A549 (cell line): Measurements from ENCODE around the gene ITGA5. TPM values are rescaled to one million over a fixed set of nuclear protein-coding genes. Genes with fewer than 3 reads are reported as not detected.
A peak's percentile ranks its signal among the peaks of the same experiment; 100 is the strongest.

ENCODE experiments used
- ATAC-seq, 2 experiments: fragments of 200-7000 bp in 1 of 2; fragments of >200 bp in 1 of 2; cut with Nextera tagmentation in 1 of 2; cut with Tn5 transposase in 1 of 2; 3 replicates each; pipeline versions ENCODE4 v1.8.0 to v1.9.1; 2018 to 2020; ENCODE audit warnings: mild to moderate bottlenecking in 1 of 2, moderate library complexity in 1 of 2
- CTCF ChIA-PET: fragments of 300-600 bp; sonication (Branson Sonifier 250); formaldehyde crosslinking; extraction: SDS; loops from one replicate; lab custom pipeline; 2021; ENCODE audit warnings: antibody characterized with exemption, inconsistent platforms; lab: Yijun Ruan, JAX
- POLR2A ChIA-PET: fragments of 350-600 bp; formaldehyde crosslinking; extraction: SDS; loops from one replicate; lab custom pipeline; 2021; ENCODE audit warnings: antibody characterized with exemption, inconsistent platforms; lab: Yijun Ruan, JAX
- DNase-seq, 2 experiments: peaks; one replicate each; pipeline versions ENCODE4 v3.0.0 to v3.0.0-alpha.2; 2011 to 2016; ENCODE audit warnings: low read depth in 1 of 2, low spot score in 1 of 2
- FAIRE-seq: peaks from 2 replicates; lab custom pipeline; 2011; peaks lifted over from hg19 to GRCh38; lab: Jason Lieb, UNC
- H3K27ac ChIP-seq, 2 experiments: fragments of >200 bp; sonication (Bioruptor Twin); formaldehyde crosslinking; 3 replicates each; pipeline ENCODE4 v1.5.1; 2016 to 2017
- H3K4me1 ChIP-seq: fragments of >200 bp; sonication (Bioruptor Twin); formaldehyde crosslinking; 3 replicates; pipeline ENCODE4 v1.6.1; 2016
- H3K4me2 ChIP-seq: fragments of >200 bp; sonication (Bioruptor Twin); formaldehyde crosslinking; 3 replicates; pipeline ENCODE4 v1.6.1; 2016
- H3K4me3 ChIP-seq: fragments of >200 bp; sonication (Bioruptor Twin); formaldehyde crosslinking; 3 replicates; pipeline ENCODE4 v1.5.1; 2016
- H3K9me3 ChIP-seq: fragments of >200 bp; sonication (Bioruptor Twin); formaldehyde crosslinking; 3 replicates; pipeline ENCODE4 v1.6.1; 2016
- BCL3 ChIP-seq: fragments of >200 bp; sonication (Bioruptor Twin); formaldehyde crosslinking; IDR thresholded peaks from 3 replicates; pipeline ENCODE4 v1.6.1; 2016
- CBX2 ChIP-seq: fragments of 200-600 bp; sonication (generic); IDR thresholded peaks from 2 replicates; pipeline ENCODE4 v1.6.1; 2016; ENCODE audit warnings: low read depth, mild to moderate bottlenecking, borderline replicate concordance
- CBX8 ChIP-seq: fragments of 200-600 bp; sonication (generic); IDR thresholded peaks from 2 replicates; pipeline ENCODE4 v1.6.1; 2016
- CHD4 ChIP-seq: fragments of 200-600 bp; sonication (generic); IDR thresholded peaks from 2 replicates; pipeline ENCODE4 v1.6.1; 2016; ENCODE audit warnings: antibody characterized with exemption, mild to moderate bottlenecking, borderline replicate concordance
- EHF ChIP-seq: fragments of 250-450 bp; sonication (Bioruptor Pico); IDR thresholded peaks from 2 replicates; pipeline ENCODE4 v1.5.0; 2020; ENCODE audit warnings: mild to moderate bottlenecking
- EHMT2 ChIP-seq: fragments of 200-600 bp; sonication (generic); IDR thresholded peaks from 2 replicates; pipeline ENCODE4 v1.6.1; 2016; ENCODE audit warnings: antibody characterized with exemption, low read depth, mild to moderate bottlenecking, moderate library complexity
- ELK1 ChIP-seq: fragments of 150-350 bp; IDR thresholded peaks from 2 replicates; pipeline ENCODE4 v1.6.1; 2014; ENCODE audit warnings: low read depth, mild to moderate bottlenecking, low read length
- ESRRA ChIP-seq: fragments of 150-350 bp; IDR thresholded peaks from 2 replicates; pipeline ENCODE4 v1.6.1; 2014; ENCODE audit warnings: mild to moderate bottlenecking, low read length, borderline replicate concordance
- FOSL2 ChIP-seq, 2 experiments: fragments of 450-650 bp in 1 of 2; fragments of >200 bp in 1 of 2; sonication (Bioruptor Twin) in 1 of 2; formaldehyde crosslinking; IDR thresholded peaks; 2 replicates each; pipeline versions ENCODE4 v1.5.0 to v1.6.1; 2016 to 2020; ENCODE audit warnings: mild to moderate bottlenecking in 1 of 2, moderate library complexity in 1 of 2
- GATA3 ChIP-seq: IDR thresholded peaks from 2 replicates; pipeline ENCODE4 v1.6.1; 2012; ENCODE audit warnings: borderline replicate concordance
- HDAC2 ChIP-seq: fragments of 200-600 bp; sonication (generic); IDR thresholded peaks from 2 replicates; pipeline ENCODE4 v1.6.1; 2016
- HEYL ChIP-seq: fragments of 250-450 bp; sonication (Bioruptor Pico); IDR thresholded peaks from 2 replicates; pipeline ENCODE4 v1.8.0; 2021; ENCODE audit warnings: mild to moderate bottlenecking, moderate library complexity
- JUN ChIP-seq, 2 experiments: fragments of >200 bp; sonication (Bioruptor Twin); formaldehyde crosslinking; IDR thresholded peaks; 2 replicates in 1 of 2; 3 replicates in 1 of 2; pipeline ENCODE4 v1.6.1; 2016 to 2017
- JUNB ChIP-seq: fragments of >200 bp; sonication (Bioruptor Twin); formaldehyde crosslinking; IDR thresholded peaks from 2 replicates; pipeline ENCODE4 v1.6.1; 2016
- KDM1A ChIP-seq: fragments of 200-600 bp; sonication (generic); IDR thresholded peaks from 2 replicates; pipeline ENCODE4 v1.6.1; 2016; ENCODE audit warnings: low read depth, mild to moderate bottlenecking
- MAX ChIP-seq: IDR thresholded peaks from 2 replicates; pipeline ENCODE4 v1.6.1; 2012
- MAZ ChIP-seq: fragments of 150-350 bp; IDR thresholded peaks from 2 replicates; pipeline ENCODE4 v1.6.1; 2014; ENCODE audit warnings: antibody characterized with exemption, low read depth, low read length, borderline replicate concordance
- PBX3 ChIP-seq: IDR thresholded peaks from 2 replicates; pipeline ENCODE4 v1.6.1; 2012
- PHF8 ChIP-seq: fragments of 200-600 bp; sonication (generic); IDR thresholded peaks from 2 replicates; pipeline ENCODE4 v1.6.1; 2016; ENCODE audit warnings: low read depth, mild to moderate bottlenecking, antibody characterized with exemption, moderate library complexity, borderline replicate concordance
- POLR2A ChIP-seq: IDR thresholded peaks from 2 replicates; pipeline ENCODE4 v1.6.1; 2012; ENCODE audit warnings: mild to moderate bottlenecking, low read length
- POLR2AphosphoS2 ChIP-seq: conservative IDR thresholded peaks from 2 replicates; pipeline ENCODE4 v1.6.1; 2012; ENCODE audit warnings: low read length, improper control_type of control experiment, inconsistent platforms
- RARB ChIP-seq: fragments of 250-450 bp; sonication (Bioruptor Pico); IDR thresholded peaks from 2 replicates; pipeline ENCODE4 v1.8.0; 2021; ENCODE audit warnings: mild to moderate bottlenecking, moderate library complexity
- RCOR1 ChIP-seq: fragments of 150-350 bp; IDR thresholded peaks from 2 replicates; pipeline ENCODE4 v1.6.1; 2014; ENCODE audit warnings: antibody characterized with exemption, low read length, low read depth
- RFX5 ChIP-seq: fragments of 450-650 bp; IDR thresholded peaks from 2 replicates; pipeline ENCODE4 v1.7.1; 2014; ENCODE audit warnings: antibody characterized with exemption, mild to moderate bottlenecking, moderate library complexity
- SMC3 ChIP-seq: fragments of >200 bp; sonication (Bioruptor Twin); formaldehyde crosslinking; IDR thresholded peaks from 3 replicates; pipeline ENCODE4 v1.6.1; 2018; ENCODE audit warnings: inconsistent platforms
- TFCP2L1 ChIP-seq: fragments of 250-450 bp; sonication (Bioruptor Pico); IDR thresholded peaks from 2 replicates; pipeline ENCODE4 v1.5.0; 2021; ENCODE audit warnings: mild to moderate bottlenecking
- TP53 ChIP-seq: fragments of 250-450 bp; sonication (Bioruptor Pico); IDR thresholded peaks from 2 replicates; pipeline ENCODE4 v1.5.0; 2021; ENCODE audit warnings: mild to moderate bottlenecking, moderate library complexity
- ZFP36 ChIP-seq: fragments of 450-650 bp; IDR thresholded peaks from 2 replicates; pipeline ENCODE4 v1.6.1; 2014; ENCODE audit warnings: borderline replicate concordance; ENCODE audit not compliant: partially characterized antibody
- WGBS: methylation state at CpG from one replicate; pipeline ENCODE4 v1.1.6; 2017; ENCODE audit errors: missing lambda C conversion rate; 5-methylcytosine and 5-hydroxymethylcytosine counted together
- polyA plus RNA-seq, 4 experiments: library from polyadenylated mRNA; depleted of rRNA in 3 of 4; stranded (reverse); fragments of >200 nt; fragmentation: RNase III in 1 of 4; extraction: RNeasy Plus Mini Kit Qiagen cat#74134 plus additional on column Dnase treatment in 1 of 4; gene quantifications; 2 replicates in 3 of 4; 3 replicates in 1 of 4; pipeline ENCODE4 v1.2.3, GENCODE V29; 2011 to 2017
- TF ChIP-seq, protein P1 (sequence below): IDR thresholded peaks from 2 replicates; pipeline ENCODE4 v1.6.1; 2012; ENCODE audit warnings: low read depth, borderline replicate concordance
- TF ChIP-seq, protein P2 (sequence below): fragments of 450-650 bp; IDR thresholded peaks from 2 replicates; pipeline ENCODE4 v1.6.1; 2014; ENCODE audit warnings: antibody characterized with exemption

The ITGA5 gene
- polyA plus RNA-seq, 2 of the 4 experiments (the other 2 are of a cell fraction) = 27.2 to 31.7 TPM

GRCh38 chr12:54359762-54360351, 59.2 kb downstream of the ITGA5 start:
- Histone ChIP-seq H3K4me3 (peak overlapping the region; percentile 54), H3K4me1 (peaks cover 28% of the 10 kb centered on the region), H3K9me3 (no peaks in the 10 kb centered on the region), H3K27ac (peak overlapping the region; percentile 81 to 91), H3K4me2 (peak overlapping the region; percentile 89)
- TF ChIP-seq TFCP2L1 (CRISPR knock-in tag) (no peak), PHF8 (no peak), KDM1A (peak; percentile 99), ELK1 (no peak), CBX8 (no peak), POLR2A (no peak), HDAC2 (peak; percentile 93; the same call in 1 of the 2 replicates), GATA3 (no peak), CBX2 (no peak), ESRRA (no peak), MAZ (no peak), CHD4 (peak; percentile 88)
- TF ChIP-seq, protein P1, sequence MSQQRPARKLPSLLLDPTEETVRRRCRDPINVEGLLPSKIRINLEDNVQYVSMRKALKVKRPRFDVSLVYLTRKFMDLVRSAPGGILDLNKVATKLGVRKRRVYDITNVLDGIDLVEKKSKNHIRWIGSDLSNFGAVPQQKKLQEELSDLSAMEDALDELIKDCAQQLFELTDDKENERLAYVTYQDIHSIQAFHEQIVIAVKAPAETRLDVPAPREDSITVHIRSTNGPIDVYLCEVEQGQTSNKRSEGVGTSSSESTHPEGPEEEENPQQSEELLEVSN = no peak
- ChIA-PET CTCF (interaction anchor here (0.7 to 9.2 kb wide), 32 partner anchors 8 to 372 kb away, joined by 3 to 125 read pairs (median 8); partner anchors contain the start of gene HOXC8), POLR2A (interaction anchor here (0.6 to 3.4 kb wide), 9 partner anchors 10 to 323 kb away, joined by 3 to 27 read pairs (median 5); partner anchors contain the start of genes CBX5, COPZ1 and HNRNPA1)
- FAIRE-seq (no peak), ATAC-seq (no peak), DNase-seq (no peak)
- 72% methylated on average over 9 of the region's 9 CpGs for WGBS

- WGBS = 3% methylated on average over 35 of the region's 40 CpGs
- peak; percentile 79 for FAIRE-seq
- POLR2A ChIA-PET = interaction anchor here (0.6 to 3.4 kb wide), 11 partner anchors 9 to 322 kb away, joined by 3 to 27 read pairs (median 5); partner anchors contain the start of genes CBX5, COPZ1, HNRNPA1 and NFE2
- TF ChIP-seq RARB (CRISPR knock-in tag) (no peak), EHF (CRISPR knock-in tag) (no peak), MAX (peak; percentile 77), JUNB (peak; percentile 60), HDAC2 (no peak), TFCP2L1 (CRISPR knock-in tag) (peak; percentile 71; the same call in 1 of the 2 replicates), POLR2A (peak; percentile 38; the same call in 1 of the 2 replicates), POLR2AphosphoS2 (no peak), KDM1A (no peak), PBX3 (peak; percentile 100), RFX5 (peak; percentile 81), HEYL (no peak), EHMT2 (no peak), CHD4 (no peak), ZFP36 (peak; percentile 86), RCOR1 (no peak), TP53 (CRISPR knock-in tag) (peak; percentile 70; the same call in 1 of the 2 replicates), FOSL2 (IDR thresholded peaks at IDR 0.05) (0 out of 2 replicates have a peak, but pooled peaks have one; percentile 38), FOSL2 (CRISPR knock-in tag; IDR thresholded peaks at IDR 0.05) (peak; percentile 75), CBX2 (no peak), SMC3 (no peak), JUN (IDR thresholded peaks at IDR 0.05) (peak in 1 of 2 experiments; percentile 60; a peak in 2 of 5 replicates), BCL3 (0 out of 3 replicates have a peak, but pooled peaks have one; percentile 22)
- TF ChIP-seq, protein P2, sequence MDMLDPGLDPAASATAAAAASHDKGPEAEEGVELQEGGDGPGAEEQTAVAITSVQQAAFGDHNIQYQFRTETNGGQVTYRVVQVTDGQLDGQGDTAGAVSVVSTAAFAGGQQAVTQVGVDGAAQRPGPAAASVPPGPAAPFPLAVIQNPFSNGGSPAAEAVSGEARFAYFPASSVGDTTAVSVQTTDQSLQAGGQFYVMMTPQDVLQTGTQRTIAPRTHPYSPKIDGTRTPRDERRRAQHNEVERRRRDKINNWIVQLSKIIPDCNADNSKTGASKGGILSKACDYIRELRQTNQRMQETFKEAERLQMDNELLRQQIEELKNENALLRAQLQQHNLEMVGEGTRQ = no peak
These were observed 59.9 kb downstream of the ITGA5 start for GRCh38 chr12:54358945-54359761.

More at GRCh38 chr12:54358945-54359761, 59.9 kb downstream of the ITGA5 start:
- ATAC-seq = peak; percentile 80 to 92
- DNase-seq = peak; percentile 99 to 100
- Histone ChIP-seq H3K4me3 (peak overlapping the region; percentile 54), H3K4me2 (peak overlapping the region; percentile 89), H3K9me3 (no peaks in the 10 kb centered on the region), H3K27ac (peak overlapping the region; percentile 81 to 91), H3K4me1 (peaks cover 28% of the 10 kb centered on the region)
- CTCF ChIA-PET = interaction anchor here (0.7 to 9.2 kb wide), 22 partner anchors 9 to 350 kb away, joined by 3 to 125 read pairs (median 8); partner anchors contain the start of genes COPZ1 and HOXC8
